CD4-positive, alpha-beta T cell treated with Interleukin-6 at 100 ng/mL for 8 hours (primary cell): ENCODE data around the gene ADGRA3.

Experiments used
- DNase-seq: peaks from one replicate; pipeline ENCODE4 v3.0.0-alpha.2; 2020; ENCODE audit warnings: mixed read lengths, low spot score

The ADGRA3 gene

GRCh38 chr4:22508376-22508775, 7.5 kb downstream of the ADGRA3 start:
- no peak for DNase-seq

GRCh38 chr4:22504922-22505321, 10.9 kb downstream of the ADGRA3 start:
- no peak for DNase-seq

GRCh38 chr4:22504447-22504846, 11.4 kb downstream of the ADGRA3 start:
- no peak for DNase-seq

GRCh38 chr4:22502895-22503814, 12.7 kb downstream of the ADGRA3 start:
- DNase-seq: no peak

GRCh38 chr4:22501715-22502095, 14.2 kb downstream of the ADGRA3 start:
- DNase-seq: no peak

DNA sequence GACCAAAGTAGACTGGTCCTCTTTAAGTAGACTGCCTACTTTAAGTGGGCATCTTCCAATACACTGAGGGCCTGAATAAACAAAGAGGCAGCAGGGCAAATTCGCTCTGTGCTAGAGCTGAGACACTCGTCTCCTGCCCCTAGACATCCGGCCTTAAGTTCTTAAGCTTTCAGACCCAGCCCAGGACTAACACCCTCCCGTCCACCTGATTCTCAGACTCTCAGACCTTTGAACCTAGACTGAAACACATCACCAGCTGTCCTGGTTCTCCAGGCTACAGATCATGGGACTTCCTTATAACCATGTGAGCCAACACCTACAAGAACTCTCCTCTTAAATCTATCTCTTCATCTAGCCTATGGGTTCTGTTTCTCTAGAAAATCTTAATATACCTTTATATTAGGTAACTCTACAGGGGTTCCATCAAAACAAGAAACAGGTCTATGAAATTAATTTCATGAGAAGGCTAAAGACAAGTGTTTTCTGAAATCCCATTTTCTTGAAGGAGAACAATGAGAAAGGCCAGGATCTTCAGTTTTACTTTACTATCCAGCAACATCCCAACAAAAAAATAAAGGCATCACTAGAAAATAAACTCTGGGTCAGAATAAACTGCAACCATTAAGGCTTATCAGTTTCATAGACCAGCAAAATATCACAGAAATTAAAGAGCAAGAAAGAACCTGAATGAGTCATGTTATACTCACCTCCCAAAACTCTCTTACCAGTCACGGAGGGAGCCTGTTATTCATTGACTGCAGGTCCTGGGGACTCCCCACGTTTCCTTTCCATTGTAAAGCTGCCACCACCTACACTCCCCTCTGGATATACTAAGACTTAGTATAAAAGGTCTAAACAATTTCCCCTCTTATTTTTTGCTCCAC, 14.8 kb downstream of the ADGRA3 start:
- DNase-seq: no peak

DNA sequence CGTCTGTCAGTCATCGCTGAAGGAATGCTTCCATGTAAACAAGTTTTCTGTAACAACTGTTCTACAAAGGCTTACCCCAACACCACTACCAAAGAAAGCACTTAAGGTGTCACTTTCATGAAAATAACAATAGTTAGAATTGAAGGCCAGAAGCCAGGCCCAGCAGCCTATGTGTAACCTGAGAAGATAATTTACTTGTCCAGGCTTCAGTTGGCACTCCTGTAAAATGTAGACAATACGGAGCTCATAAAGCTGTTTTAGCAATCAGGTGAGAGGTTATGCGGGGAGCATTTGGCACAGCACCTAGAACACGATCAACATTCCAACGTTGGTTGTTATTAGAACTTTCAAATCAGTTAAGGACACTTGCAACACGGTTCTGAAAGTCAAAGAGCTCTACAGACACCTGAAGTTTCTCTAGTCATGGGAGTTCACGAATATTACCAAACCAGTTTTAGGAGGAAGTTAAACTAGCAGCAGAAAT, 15.7 kb downstream of the ADGRA3 start:
- no peak for DNase-seq

DNA sequence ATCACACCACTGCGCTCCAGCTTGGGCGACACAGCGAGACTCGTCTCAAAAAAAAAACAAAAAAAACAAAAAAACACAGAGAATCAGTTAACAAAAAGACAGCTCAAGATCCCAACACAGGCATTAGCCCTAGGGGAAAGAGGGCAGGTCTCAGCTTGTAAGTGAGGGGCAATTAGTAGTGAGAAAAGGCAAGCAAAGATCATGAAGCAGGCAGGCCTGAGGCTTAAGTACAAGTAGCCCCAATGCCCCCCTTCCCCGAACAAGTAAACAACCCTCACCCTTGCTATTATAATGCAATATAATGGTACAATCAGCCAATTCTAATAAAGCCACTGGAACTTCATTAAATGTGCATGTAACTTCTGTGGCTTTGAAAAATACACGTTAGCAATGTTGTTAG, 17.0 kb downstream of the ADGRA3 start:
- DNase-seq: no peak

DNA sequence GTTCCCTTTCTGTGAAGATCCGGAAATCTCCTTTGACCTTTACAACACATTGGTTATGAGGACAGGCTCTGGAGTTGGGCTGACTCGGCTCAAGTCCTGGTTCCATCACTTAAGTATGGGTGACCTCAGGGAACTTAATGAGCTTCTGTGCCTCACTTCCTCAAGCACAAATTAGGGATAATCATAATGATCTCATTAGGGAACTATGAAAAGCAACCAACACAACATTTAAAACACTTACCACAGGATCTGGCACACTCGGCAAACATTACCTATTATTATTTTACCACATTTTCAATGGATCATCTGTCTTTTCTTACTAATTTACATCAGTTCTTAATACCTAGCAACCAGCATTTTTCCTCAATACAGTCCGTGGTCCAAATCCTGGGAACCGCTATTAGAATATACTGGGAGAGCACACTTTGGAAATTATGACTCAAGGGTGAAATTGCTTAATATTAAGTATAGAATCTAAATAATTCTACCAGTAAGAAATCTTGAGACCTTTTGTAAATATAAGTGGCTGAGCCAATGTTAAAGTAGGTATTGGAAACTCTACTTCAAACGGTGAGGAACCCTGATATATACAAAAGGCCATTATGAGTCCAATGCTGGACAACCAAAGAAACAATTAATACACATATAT, 19.6 kb downstream of the ADGRA3 start:
- no peak for DNase-seq

DNA sequence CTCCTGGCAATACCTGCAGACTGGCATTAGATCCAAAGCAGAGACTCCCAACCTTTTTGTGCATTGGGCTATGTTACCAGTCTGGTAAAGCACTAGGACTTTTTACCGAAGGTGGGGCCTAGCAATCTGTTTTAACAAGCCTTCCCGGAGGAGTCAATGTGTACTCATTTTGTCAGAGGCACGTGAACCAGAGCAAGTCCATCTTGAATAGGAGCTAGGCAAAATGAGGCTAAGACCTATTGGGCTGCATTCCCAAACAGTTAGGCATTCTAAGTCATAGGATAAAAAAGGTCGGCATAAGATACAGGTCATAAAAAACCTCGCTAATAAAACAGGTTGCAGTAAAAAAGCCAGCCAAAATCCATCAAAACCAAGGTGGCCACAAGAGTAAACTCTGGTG, 22.3 kb downstream of the ADGRA3 start:
- no peak for DNase-seq

- DNase-seq: no peak
Observed at GRCh38 chr4:22492987-22493386, 22.9 kb downstream of the ADGRA3 start.

GRCh38 chr4:22491939-22492338, 23.9 kb downstream of the ADGRA3 start:
- DNase-seq: no peak

DNA sequence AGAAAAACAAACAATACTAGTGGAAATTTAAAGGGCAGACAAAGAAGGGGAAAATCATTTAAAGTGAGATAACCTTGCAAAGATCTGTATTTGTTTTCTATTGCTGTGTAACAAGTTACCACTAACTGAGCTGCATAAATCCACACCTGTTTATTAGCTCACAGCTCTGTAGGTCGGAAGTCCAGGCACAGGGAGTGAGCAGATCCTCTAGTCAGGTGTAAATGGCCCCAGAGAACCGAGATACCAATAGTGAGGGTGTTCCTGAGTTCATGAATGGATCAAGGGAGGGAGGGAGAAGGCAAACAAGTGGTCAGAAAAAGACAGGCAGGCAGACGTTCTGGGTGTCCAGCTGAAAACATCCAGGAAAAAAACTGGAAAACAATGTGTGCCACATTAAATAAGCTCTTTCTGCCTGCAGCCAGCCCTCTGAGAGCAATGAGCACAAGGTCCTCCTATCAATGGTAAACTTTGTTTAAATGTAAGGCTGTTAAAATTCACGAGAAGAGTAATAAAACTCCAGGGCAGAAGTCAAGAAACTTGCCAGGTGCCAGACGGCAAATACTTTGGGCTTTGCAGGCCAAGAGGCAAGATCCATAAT, 25.0 kb downstream of the ADGRA3 start:
- no peak for DNase-seq

DNA sequence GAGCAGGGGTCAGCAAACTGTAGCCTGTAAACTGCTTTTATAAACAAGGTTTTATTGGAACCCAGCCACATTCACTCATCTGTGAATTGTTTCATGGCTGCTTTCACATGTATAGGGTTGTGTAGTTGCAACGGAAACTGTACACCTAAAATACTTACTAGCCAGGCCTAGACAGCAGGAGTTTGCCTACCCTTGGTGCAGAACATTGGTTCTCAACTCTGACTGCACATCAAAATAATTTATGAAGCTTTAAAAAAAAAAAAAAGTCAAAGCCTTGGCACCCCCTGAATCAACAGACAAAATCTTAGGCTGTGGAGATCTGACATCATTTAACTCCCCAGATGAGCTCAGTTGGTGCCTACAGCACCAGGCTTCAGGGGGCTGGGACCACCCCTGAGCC, 27.8 kb downstream of the ADGRA3 start:
- no peak for DNase-seq

- no peak for DNase-seq
Observed at GRCh38 chr4:22487328-22487727, 28.5 kb downstream of the ADGRA3 start.

GRCh38 chr4:22486276-22486675, 29.6 kb downstream of the ADGRA3 start:
- no peak for DNase-seq

DNA sequence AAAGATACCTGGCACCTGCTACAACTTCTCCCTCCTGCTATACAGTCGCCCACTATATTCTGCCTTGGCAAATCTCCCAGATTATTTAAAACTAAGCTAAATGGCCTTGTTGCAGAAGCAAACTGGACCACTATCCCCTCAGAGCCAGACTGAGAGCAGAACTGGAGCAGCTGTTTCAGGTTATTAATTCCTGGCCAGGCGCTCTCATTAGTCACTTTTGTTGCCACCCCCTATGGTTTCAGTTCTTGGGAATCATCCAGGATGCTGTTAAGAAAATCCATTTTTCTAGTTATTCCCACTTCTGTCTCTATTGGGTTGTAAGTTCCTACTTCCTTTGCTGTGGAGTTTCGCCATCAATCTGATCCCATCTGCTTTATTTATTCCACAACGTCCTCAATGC, 30.1 kb downstream of the ADGRA3 start:
- no peak for DNase-seq

GRCh38 chr4:22483551-22483981, 32.3 kb downstream of the ADGRA3 start:
- DNase-seq: no peak

GRCh38 chr4:22482250-22483127, 33.4 kb downstream of the ADGRA3 start:
- no peak for DNase-seq

GRCh38 chr4:22480675-22481327, 35.1 kb downstream of the ADGRA3 start:
- DNase-seq: no peak
